ENCODE data around the gene PRKN.

PRKN gene

GRCh38 chr6:162187168-162187935 is 540.2 kb downstream of the PRKN start:
- no peak overlapping the region for H3K4me3 ChIP-seq (ENCODE audit: low read length)
- DNase-seq (ENCODE audit: low read depth), result no peak
- TF ChIP-seq CTCF (IDR thresholded peaks at IDR 0.05; ENCODE audit: insufficient read depth, low read depth, low read length, missing control alignments), result no peak

GRCh38 chr6:162184465-162184864 is 543.1 kb downstream of the PRKN start:
- no peak for TF ChIP-seq CTCF (IDR thresholded peaks at IDR 0.05; ENCODE audit: insufficient read depth, low read depth, low read length, missing control alignments)
- DNase-seq (ENCODE audit: low read depth), result no peak

GRCh38 chr6:162181741-162182401 is 545.7 kb downstream of the PRKN start:
- DNase-seq (ENCODE audit: low read depth), result peak; percentile 1
- no peak for TF ChIP-seq CTCF (IDR thresholded peaks at IDR 0.05; ENCODE audit: insufficient read depth, low read depth, low read length, missing control alignments)
- H3K4me3 ChIP-seq (ENCODE audit: low read length), result no peak overlapping the region

More at GRCh38 chr6:162184465-162184864, 543.1 kb downstream of the PRKN start:
- H3K4me3 ChIP-seq (ENCODE audit: low read length), result no peak overlapping the region

GRCh38 chr6:162181111-162181510 is 546.5 kb downstream of the PRKN start:
- no peak for DNase-seq (ENCODE audit: low read depth)
- TF ChIP-seq CTCF (IDR thresholded peaks at IDR 0.05; ENCODE audit: insufficient read depth, low read depth, low read length, missing control alignments), result no peak
- H3K4me3 ChIP-seq (ENCODE audit: low read length), result no peak overlapping the region

- no peak for TF ChIP-seq CTCF (IDR thresholded peaks at IDR 0.05; ENCODE audit: insufficient read depth, low read depth, low read length, missing control alignments)
- no peak overlapping the region for H3K4me3 ChIP-seq (ENCODE audit: low read length)
- no peak for DNase-seq (ENCODE audit: low read depth)
Measured at GRCh38 chr6:162179196-162179951, 548.2 kb downstream of the PRKN start.

GRCh38 chr6:162178666-162179065 is 548.9 kb downstream of the PRKN start:
- no peak for TF ChIP-seq CTCF (IDR thresholded peaks at IDR 0.05; ENCODE audit: insufficient read depth, low read depth, low read length, missing control alignments)
- no peak overlapping the region for H3K4me3 ChIP-seq (ENCODE audit: low read length)
- DNase-seq (ENCODE audit: low read depth), result no peak

All from epithelial cell of esophagus (primary cell).